ENCODE data around the gene NUP37. TPM values are rescaled to one million over a fixed set of nuclear protein-coding genes. Genes with fewer than 3 reads are reported as not detected.

Gene NUP37
- total and polyA plus RNA-seq, 2 of the 8 experiments (the other 6 are each of a cell fraction or from before 2014, with no cell fraction given) = 53.5 to 71.0 TPM

DNA sequence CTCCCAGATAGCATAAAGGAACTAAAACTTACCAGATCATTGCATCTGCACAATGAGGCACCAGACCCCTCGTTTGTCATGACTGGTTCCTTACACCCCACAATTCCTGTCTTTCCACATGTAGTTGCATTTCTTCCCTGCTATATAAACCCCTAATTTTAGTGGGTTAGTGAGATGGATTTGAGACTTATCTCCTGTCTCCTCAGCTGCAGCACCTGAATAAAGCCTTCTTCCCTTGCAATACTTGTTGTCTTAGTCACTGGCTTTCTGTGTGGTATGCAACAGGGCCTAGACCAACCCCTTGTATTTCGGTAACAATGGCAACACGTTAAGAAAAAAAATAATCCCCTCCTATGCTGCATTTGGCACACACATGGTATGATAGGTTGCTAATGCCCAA lies 13.0 kb downstream of the NUP37 start (continued):
- no peak for TF ChIP-seq NANOG (IDR thresholded peaks at IDR 0.05; ENCODE audit: insufficient read depth, low read depth, low read length, poor library complexity, severe bottlenecking)
- TF ChIP-seq KDM1A (IDR thresholded peaks at IDR 0.05; ENCODE audit: borderline replicate concordance, low read length) = no peak
- no peak for TF ChIP-seq SIRT6 (IDR thresholded peaks at IDR 0.05; ENCODE audit: low read length)
- no peak for TF ChIP-seq ASH2L (IDR thresholded peaks at IDR 0.05; ENCODE audit: low read length)
- no peak for TF ChIP-seq KDM5A (IDR thresholded peaks at IDR 0.05; ENCODE audit: low read length)
- no peak for TF ChIP-seq SP1 (IDR thresholded peaks at IDR 0.05; ENCODE audit: low read depth, low read length)
- TF ChIP-seq HDAC6 (IDR thresholded peaks at IDR 0.05; ENCODE audit: low read depth, low read length) = no peak
